H1 (cell line): ENCODE measurements around the gene CSNK2B. TPM values are rescaled to one million over a fixed set of nuclear protein-coding genes. Genes with fewer than 3 reads are reported as not detected.

ENCODE experiments used
- KDM4A ChIP-seq: IDR thresholded peaks from one replicate; pipeline ENCODE4 v1.7.1; 2012; ENCODE audit warnings: low read depth, mild to moderate bottlenecking, moderate library complexity, low read length, inconsistent platforms; ENCODE audit not compliant: severe bottlenecking
- YY1 ChIP-seq: IDR thresholded peaks from 2 replicates; pipeline ENCODE4 v1.6.1; 2011; ENCODE audit warnings: low read depth, mild to moderate bottlenecking, low read length
- polyA plus RNA-seq, 7 experiments: library from polyadenylated mRNA; depleted of rRNA in 3 of 7; stranded (reverse) in 5 of 7; unstranded in 2 of 7; fragments of >200 nt in 5 of 7; fragments of 200-250 nt in 2 of 7; gene quantifications; 1 replicate in 5 of 7; 2 replicates in 1 of 7; 4 replicates in 1 of 7; pipeline versions ENCODE4 v1.2.1 to v1.2.3, GENCODE V29; 2011 to 2013; ENCODE audit warnings: missing spikeins in 2 of 7, mixed read lengths in 2 of 7
- total RNA-seq: library from RNA; stranded (reverse); fragmentation: NEBNext Ultra II Directional; extraction: Animal tissue kit (Norgen Biotek cat#: 25700); gene quantifications from 2 replicates; pipeline ENCODE4 v1.2.1, GENCODE V29; 2021

Gene CSNK2B
- total and polyA plus RNA-seq, 2 of the 8 experiments (the other 6 are each of a cell fraction or from before 2014, with no cell fraction given) = 169 to 208 TPM

DNA sequence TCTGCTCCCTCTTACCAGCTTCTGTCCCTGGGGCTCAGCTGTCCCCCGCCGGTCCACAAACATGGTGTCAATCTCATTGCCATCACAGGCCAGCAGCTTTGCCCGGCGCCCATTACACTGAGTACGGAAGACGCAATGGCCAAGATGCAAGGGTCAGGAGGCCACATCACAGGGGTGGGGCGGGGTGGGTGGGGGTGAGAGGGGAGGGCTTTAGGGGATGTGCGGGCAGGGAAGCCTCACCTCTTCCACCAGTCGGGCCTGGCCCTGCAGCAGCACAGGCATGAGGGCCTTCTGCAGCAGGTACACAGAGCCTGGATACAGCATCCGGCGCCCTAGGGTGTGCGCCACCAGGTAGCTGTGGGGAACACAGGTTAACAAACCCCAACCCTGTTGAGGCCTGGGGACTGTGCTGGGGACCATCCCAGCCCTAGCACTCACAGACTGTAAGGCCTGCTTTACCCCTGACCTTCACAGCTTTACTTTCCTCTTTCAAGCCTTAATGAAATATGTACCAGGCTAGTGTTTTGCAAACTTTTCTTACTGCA, 25.8 kb downstream of the CSNK2B start (continued):
- TF ChIP-seq YY1 = no peak
- no peak for TF ChIP-seq KDM4A
